Measurements from ENCODE around the gene SCIN. TPM values are rescaled to one million over a fixed set of nuclear protein-coding genes. Genes with fewer than 3 reads are reported as not detected.

The SCIN gene
- total RNA-seq, 2 experiments from 2014 or later, result 0.12 TPM; not detected in 1

GRCh38 chr7:12629816-12630512, 59.4 kb downstream of the SCIN start:
- POLR2A ChIA-PET, result no interaction called here
- intact Hi-C loops (cut with micrococcal nuclease), result loop anchor here (10.0 kb wide), 2 partner anchors 85 to 1825 kb away; no protein-coding TSS in a partner anchor
- no peaks in the 10 kb centered on the region for H3K9me3 Mint-ChIP-seq
- H3K4me3 Mint-ChIP-seq, result no peak overlapping the region
- peaks cover 4% of the 10 kb centered on the region for H3K4me1 Mint-ChIP-seq (ENCODE audit: low read depth)
- H3K36me3 Mint-ChIP-seq, result no peaks in the 10 kb centered on the region
- H3K27ac Mint-ChIP-seq, result no peak overlapping the region
- no peak for DNase-seq
- CTCF ChIA-PET, result no interaction called here
- peaks cover 20% of the 10 kb centered on the region for H3K27me3 Mint-ChIP-seq

GRCh38 chr7:12630513-12630819, 59.9 kb downstream of the SCIN start:
- Mint-ChIP-seq H3K36me3 (no peaks in the 10 kb centered on the region), H3K27me3 (peaks cover 20% of the 10 kb centered on the region), H3K4me3 (no peak overlapping the region), H3K4me1 (ENCODE audit: low read depth) (peaks cover 4% of the 10 kb centered on the region), H3K27ac (no peak overlapping the region), H3K9me3 (no peaks in the 10 kb centered on the region)
- ChIA-PET CTCF (no interaction called here), POLR2A (no interaction called here)
- DNase-seq, result no peak
- intact Hi-C loops (cut with micrococcal nuclease), result loop anchor here (10.0 kb wide), 2 partner anchors 84 to 1824 kb away; no protein-coding TSS in a partner anchor

- H3K9me3 Mint-ChIP-seq, result no peaks in the 10 kb centered on the region
- H3K4me1 Mint-ChIP-seq (ENCODE audit: low read depth), result peaks cover 22% of the 10 kb centered on the region
- peaks cover 3% of the 10 kb centered on the region for H3K27me3 Mint-ChIP-seq
- H3K36me3 Mint-ChIP-seq, result no peaks in the 10 kb centered on the region
- intact Hi-C loops (cut with micrococcal nuclease), result loop anchor here (10.0 kb wide), 2 partner anchors 81 to 1821 kb away; no protein-coding TSS in a partner anchor
- no peak for DNase-seq
- POLR2A ChIA-PET, result no interaction called here
- no peak overlapping the region for H3K27ac Mint-ChIP-seq
- H3K4me3 Mint-ChIP-seq, result no peak overlapping the region
- CTCF ChIA-PET, result interaction anchor here (1.4 kb wide), 1 partner anchor 10 kb away, joined by 3 read pairs; no protein-coding TSS in a partner anchor
Observed at GRCh38 chr7:12633582-12633981, 63.1 kb downstream of the SCIN start.

- Mint-ChIP-seq H3K4me3 (peak overlapping the region; percentile 63), H3K9me3 (no peaks in the 10 kb centered on the region), H3K4me1 (ENCODE audit: low read depth) (peaks cover 22% of the 10 kb centered on the region), H3K36me3 (no peaks in the 10 kb centered on the region), H3K27ac (no peak overlapping the region), H3K27me3 (no peaks in the 10 kb centered on the region)
- intact Hi-C loops (cut with micrococcal nuclease), result loop anchor here (5.0 to 10.0 kb wide), 4 partner anchors 79 to 1819 kb away; no protein-coding TSS in a partner anchor
- no peak for DNase-seq
- ChIA-PET CTCF (interaction anchor here (1.0 to 2.6 kb wide), 9 partner anchors 10 to 640 kb away, joined by 3 to 15 read pairs (median 4); partner anchors contain the start of gene ARL4A), POLR2A (interaction anchor here (1.1 kb wide), 1 partner anchor 52 kb away, joined by 3 read pairs; the partner anchor contains the start of gene ARL4A)
Observed at GRCh38 chr7:12635830-12636229, 65.3 kb downstream of the SCIN start.

GRCh38 chr7:12637328-12637727, 66.8 kb downstream of the SCIN start:
- POLR2A ChIA-PET, result no interaction called here
- Mint-ChIP-seq H3K27ac (no peak overlapping the region), H3K4me3 (no peak overlapping the region), H3K36me3 (no peaks in the 10 kb centered on the region), H3K4me1 (ENCODE audit: low read depth) (peaks cover 22% of the 10 kb centered on the region), H3K9me3 (no peaks in the 10 kb centered on the region), H3K27me3 (no peaks in the 10 kb centered on the region)
- CTCF ChIA-PET, result interaction anchor here (1.1 to 3.2 kb wide), 5 partner anchors 11 to 628 kb away, joined by 3 to 36 read pairs (median 7); no protein-coding TSS in a partner anchor
- intact Hi-C loops (cut with micrococcal nuclease), result loop anchor here (5.0 to 10.0 kb wide), 4 partner anchors 77 to 1817 kb away; no protein-coding TSS in a partner anchor
- no peak for DNase-seq

GRCh38 chr7:12637819-12638592, 67.5 kb downstream of the SCIN start:
- POLR2A ChIA-PET, result no interaction called here
- no peak overlapping the region for H3K27ac Mint-ChIP-seq

GRCh38 chr7:12638851-12639456, 68.4 kb downstream of the SCIN start:
- H3K9me3 Mint-ChIP-seq, result no peaks in the 10 kb centered on the region
- POLR2A ChIA-PET, result interaction anchor here (0.7 kb wide), 1 partner anchor 575 kb away, joined by 3 read pairs; no protein-coding TSS in a partner anchor
- H3K4me1 Mint-ChIP-seq (ENCODE audit: low read depth), result peaks cover 18% of the 10 kb centered on the region
- no peaks in the 10 kb centered on the region for H3K36me3 Mint-ChIP-seq
- DNase-seq, result no peak
- H3K27me3 Mint-ChIP-seq, result no peaks in the 10 kb centered on the region
- H3K4me3 Mint-ChIP-seq, result no peak overlapping the region
- intact Hi-C loops (cut with micrococcal nuclease), result loop anchor here (1.0 to 10.0 kb wide), 7 partner anchors 36 to 1816 kb away; no protein-coding TSS in a partner anchor
- no peak overlapping the region for H3K27ac Mint-ChIP-seq
- CTCF ChIA-PET, result interaction anchor here (0.6 to 3.2 kb wide), 12 partner anchors 13 to 637 kb away, joined by 3 to 36 read pairs (median 5); no protein-coding TSS in a partner anchor

More at GRCh38 chr7:12637819-12638592, 67.5 kb downstream of the SCIN start:
- H3K36me3 Mint-ChIP-seq, result no peaks in the 10 kb centered on the region
- CTCF ChIA-PET, result interaction anchor here (0.8 to 3.2 kb wide), 11 partner anchors 12 to 638 kb away, joined by 3 to 36 read pairs (median 5); no protein-coding TSS in a partner anchor
- no peaks in the 10 kb centered on the region for H3K9me3 Mint-ChIP-seq
- DNase-seq, result no peak
- H3K27me3 Mint-ChIP-seq, result no peaks in the 10 kb centered on the region
- peak overlapping the region; percentile 40 for H3K4me3 Mint-ChIP-seq
- peaks cover 22% of the 10 kb centered on the region for H3K4me1 Mint-ChIP-seq (ENCODE audit: low read depth)
- intact Hi-C loops (cut with micrococcal nuclease), result loop anchor here (2.0 to 10.0 kb wide), 5 partner anchors 37 to 1817 kb away; no protein-coding TSS in a partner anchor

GRCh38 chr7:12640299-12641096, 70.0 kb downstream of the SCIN start:
- Mint-ChIP-seq H3K27ac (no peak overlapping the region), H3K4me1 (ENCODE audit: low read depth) (peaks cover 18% of the 10 kb centered on the region), H3K36me3 (no peaks in the 10 kb centered on the region), H3K27me3 (no peaks in the 10 kb centered on the region), H3K9me3 (no peaks in the 10 kb centered on the region), H3K4me3 (no peak overlapping the region)
- DNase-seq, result no peak
- CTCF ChIA-PET, result interaction anchor here (0.9 to 1.0 kb wide), 4 partner anchors 14 to 622 kb away, joined by 3 to 4 read pairs (median 3); no protein-coding TSS in a partner anchor
- intact Hi-C loops (cut with micrococcal nuclease), result no loop called here
- POLR2A ChIA-PET, result no interaction called here

- CTCF ChIA-PET, result interaction anchor here (0.9 to 1.0 kb wide), 4 partner anchors 14 to 622 kb away, joined by 3 to 4 read pairs (median 3); no protein-coding TSS in a partner anchor
- peaks cover 13% of the 10 kb centered on the region for H3K4me1 Mint-ChIP-seq (ENCODE audit: low read depth)
- H3K27me3 Mint-ChIP-seq, result no peaks in the 10 kb centered on the region
Observed at GRCh38 chr7:12641196-12641595, 70.7 kb downstream of the SCIN start.

GRCh38 chr7:12642508-12642907, 72.0 kb downstream of the SCIN start:
- Mint-ChIP-seq H3K4me3 (no peak overlapping the region), H3K9me3 (no peaks in the 10 kb centered on the region), H3K4me1 (ENCODE audit: low read depth) (peaks cover 6% of the 10 kb centered on the region), H3K27ac (no peak overlapping the region), H3K27me3 (no peaks in the 10 kb centered on the region), H3K36me3 (no peaks in the 10 kb centered on the region)
- ChIA-PET POLR2A (no interaction called here), CTCF (no interaction called here)
- intact Hi-C loops (cut with micrococcal nuclease), result no loop called here
- no peak for DNase-seq

More at GRCh38 chr7:12641196-12641595, 70.7 kb downstream of the SCIN start:
- no peak for DNase-seq
- H3K36me3 Mint-ChIP-seq, result no peaks in the 10 kb centered on the region
- intact Hi-C loops (cut with micrococcal nuclease), result no loop called here
- no peaks in the 10 kb centered on the region for H3K9me3 Mint-ChIP-seq
- H3K4me3 Mint-ChIP-seq, result no peak overlapping the region
- no peak overlapping the region for H3K27ac Mint-ChIP-seq
- POLR2A ChIA-PET, result no interaction called here

GRCh38 chr7:12643001-12643643, 72.6 kb downstream of the SCIN start:
- intact Hi-C loops (cut with micrococcal nuclease), result no loop called here
- CTCF ChIA-PET, result no interaction called here
- H3K4me1 Mint-ChIP-seq (ENCODE audit: low read depth), result peaks cover 3% of the 10 kb centered on the region

More at GRCh38 chr7:12643001-12643643, 72.6 kb downstream of the SCIN start:
- POLR2A ChIA-PET, result no interaction called here
- no peaks in the 10 kb centered on the region for H3K27me3 Mint-ChIP-seq
- no peaks in the 10 kb centered on the region for H3K36me3 Mint-ChIP-seq
- no peak for DNase-seq
- no peaks in the 10 kb centered on the region for H3K9me3 Mint-ChIP-seq
- H3K4me3 Mint-ChIP-seq, result no peak overlapping the region
- no peak overlapping the region for H3K27ac Mint-ChIP-seq
